IMR-90 (cell line): ENCODE results near the gene S100A16. TPM values are rescaled to one million over a fixed set of nuclear protein-coding genes. Genes with fewer than 3 reads are reported as not detected.
A peak's percentile ranks its signal among the peaks of the same experiment; 100 is the strongest.

ENCODE experiments used
- ATAC-seq: fragments of 200-7000 bp; cut with Tn5 transposase; 2 replicates; pipeline ENCODE4 v1.9.1; 2020; ENCODE audit warnings: low read depth, mild to moderate bottlenecking, moderate library complexity
- BruUV-seq: library from RNA; stranded (reverse); fragments of 400-500 nt; replicated peaks from 2 replicates; lab custom pipeline; 2021; lab: Mats Ljungman, UMichigan
- CTCF ChIA-PET: fragments of 300-600 bp; formaldehyde crosslinking; extraction: SDS; loops from one replicate; lab custom pipeline; 2021; ENCODE audit warnings: antibody characterized with exemption; lab: Yijun Ruan, JAX
- POLR2A ChIA-PET: fragments of 300-600 bp; sonication (Branson Sonifier 250); formaldehyde crosslinking; loops from one replicate; lab custom pipeline; 2022; ENCODE audit warnings: antibody characterized with exemption; ENCODE audit not compliant: unreplicated experiment; lab: Charles Lee
- DNase-seq: peaks from one replicate; pipeline ENCODE4 v3.0.0; 2013
- H2AFZ ChIP-seq: replicated peaks from 2 replicates; pipeline ENCODE3; 2013; ENCODE audit warnings: low read length, mild to moderate bottlenecking; ENCODE audit not compliant: poor library complexity
- H2AK5ac ChIP-seq: 2 replicates; pipeline ENCODE4 v1.6.1; 2013; ENCODE audit warnings: low read depth, low read length, inconsistent platforms
- H2AK9ac ChIP-seq: replicated peaks from 2 replicates; pipeline ENCODE3; 2013; ENCODE audit warnings: mild to moderate bottlenecking, low read depth, low read length, moderate library complexity; ENCODE audit not compliant: poor library complexity
- H2BK120ac ChIP-seq: 2 replicates; pipeline ENCODE4 v1.6.1; 2013; ENCODE audit warnings: low read depth, low read length, inconsistent platforms
- H2BK15ac ChIP-seq: 3 replicates; pipeline ENCODE4 v1.6.1; 2013; ENCODE audit warnings: low read depth, low read length, inconsistent platforms
- H2BK20ac ChIP-seq: 2 replicates; pipeline ENCODE4 v1.6.1; 2013; ENCODE audit warnings: low read depth, mild to moderate bottlenecking, inconsistent platforms, low read length, moderate library complexity
- H2BK5ac ChIP-seq: 2 replicates; pipeline ENCODE4 v1.6.1; 2013; ENCODE audit warnings: mild to moderate bottlenecking, low read depth, low read length, inconsistent platforms; ENCODE audit not compliant: poor library complexity, severe bottlenecking
- H3K14ac ChIP-seq: replicated peaks from 2 replicates; pipeline ENCODE4 v1.6.1; 2013; ENCODE audit warnings: low read depth, low read length, inconsistent platforms
- H3K18ac ChIP-seq: 2 replicates; pipeline ENCODE4 v1.6.1; 2013; ENCODE audit warnings: low read depth, low read length, control low read depth
- H3K23ac ChIP-seq: 2 replicates; pipeline ENCODE4 v1.6.1; 2013; ENCODE audit warnings: low read depth, low read length, inconsistent platforms
- H3K27ac ChIP-seq: 2 replicates; pipeline ENCODE4 v1.5.1; 2013; ENCODE audit warnings: mild to moderate bottlenecking, control low read depth, low read length; ENCODE audit not compliant: insufficient read depth
- H3K27me3 ChIP-seq: 2 replicates; pipeline ENCODE4 v1.6.1; 2013; ENCODE audit warnings: low read length; ENCODE audit not compliant: control insufficient read depth, insufficient read depth
- H3K36me3 ChIP-seq: 2 replicates; pipeline ENCODE4 v1.6.1; 2013; ENCODE audit warnings: low read length, mixed read lengths; ENCODE audit not compliant: control insufficient read depth, insufficient read depth
- H3K4ac ChIP-seq: 2 replicates; pipeline ENCODE4 v1.6.1; 2013; ENCODE audit warnings: low read depth, low read length, inconsistent platforms
- H3K4me1 ChIP-seq: 2 replicates; pipeline ENCODE4 v1.6.1; 2013; ENCODE audit warnings: low read length, mixed read lengths; ENCODE audit not compliant: control insufficient read depth, insufficient read depth
- H3K4me2 ChIP-seq: 2 replicates; pipeline ENCODE4 v1.6.1; 2013; ENCODE audit warnings: low read depth, mild to moderate bottlenecking, control low read depth, low read length, moderate library complexity
- H3K4me3 ChIP-seq: 2 replicates; pipeline ENCODE4 v1.5.1; 2013; ENCODE audit warnings: low read depth, mild to moderate bottlenecking, control low read depth, low read length, moderate library complexity; ENCODE audit not compliant: insufficient read depth
- H3K56ac ChIP-seq: 2 replicates; pipeline ENCODE4 v1.6.1; 2013; ENCODE audit warnings: low read length, inconsistent platforms; ENCODE audit not compliant: insufficient read depth; ENCODE audit errors: extremely low read depth
- H3K79me1 ChIP-seq, 2 experiments: 2 replicates each; pipeline ENCODE4 v1.6.1; 2013; ENCODE audit warnings: low read length in 2 of 2, inconsistent platforms in 1 of 2, low read depth in 1 of 2
- H3K9ac ChIP-seq: 2 replicates; pipeline ENCODE4 v1.6.1; 2013; ENCODE audit warnings: low read depth, low read length, control low read depth
- H3K9me1 ChIP-seq: 2 replicates; pipeline ENCODE4 v1.6.1; 2013; ENCODE audit warnings: low read length, inconsistent platforms; ENCODE audit not compliant: insufficient read depth
- H3K9me3 ChIP-seq: 2 replicates; pipeline ENCODE4 v1.6.1; 2013; ENCODE audit warnings: low read length; ENCODE audit not compliant: control insufficient read depth, insufficient read depth
- H4K20me1 ChIP-seq: 2 replicates; pipeline ENCODE4 v1.6.1; 2013; ENCODE audit warnings: low read length, inconsistent platforms; ENCODE audit not compliant: insufficient read depth
- H4K5ac ChIP-seq: 2 replicates; pipeline ENCODE4 v1.6.1; 2013; ENCODE audit warnings: mild to moderate bottlenecking, low read depth, low read length, control low read depth
- H4K8ac ChIP-seq, 2 experiments: 2 replicates each; pipeline ENCODE4 v1.6.1; 2013; ENCODE audit warnings: low read depth in 2 of 2, low read length in 2 of 2, control low read depth in 1 of 2, inconsistent platforms in 1 of 2
- H4K91ac ChIP-seq: 2 replicates; pipeline ENCODE4 v1.6.1; 2013; ENCODE audit warnings: low read depth, low read length, inconsistent platforms; ENCODE audit not compliant: insufficient read depth
- CEBPB ChIP-seq: IDR thresholded peaks from 2 replicates; pipeline ENCODE4 v1.6.1; 2012; ENCODE audit warnings: low read depth, low read length, improper control_type of control experiment
- CHD1 ChIP-seq: IDR thresholded peaks from 2 replicates; pipeline ENCODE4 v1.6.1; 2012; ENCODE audit warnings: low read depth, low read length, improper control_type of control experiment
- CTCF ChIP-seq: conservative IDR thresholded peaks from 2 replicates; pipeline ENCODE4 v1.5.1; 2012; ENCODE audit warnings: mild to moderate bottlenecking, low read depth, low read length, improper control_type of control experiment
- FOS ChIP-seq: fragments of 150-350 bp; IDR thresholded peaks from 2 replicates; pipeline ENCODE4 v1.6.1; 2016; ENCODE audit warnings: low read depth, low read length
- MAFK ChIP-seq: IDR thresholded peaks from 2 replicates; pipeline ENCODE4 v1.6.1; 2012; ENCODE audit warnings: low read depth, low read length, improper control_type of control experiment
- MAZ ChIP-seq: IDR thresholded peaks from 2 replicates; pipeline ENCODE4 v1.6.1; 2012; ENCODE audit warnings: low read depth, mild to moderate bottlenecking, low read length, improper control_type of control experiment, moderate library complexity, borderline replicate concordance
- NFE2L2 ChIP-seq: fragments of 150-350 bp; IDR thresholded peaks from 2 replicates; pipeline ENCODE4 v1.6.1; 2016; ENCODE audit warnings: low read depth, mild to moderate bottlenecking, low read length
- POLR2A ChIP-seq: IDR thresholded peaks from 2 replicates; pipeline ENCODE4 v1.6.1; 2012; ENCODE audit warnings: mild to moderate bottlenecking, low read depth, low read length
- RCOR1 ChIP-seq: IDR thresholded peaks from 2 replicates; pipeline ENCODE4 v1.6.1; 2012; ENCODE audit warnings: mild to moderate bottlenecking, low read length, improper control_type of control experiment; ENCODE audit not compliant: insufficient replicate concordance
- RFX5 ChIP-seq: IDR thresholded peaks from 2 replicates; pipeline ENCODE4 v1.8.0; 2012; ENCODE audit warnings: low read depth, mild to moderate bottlenecking, low read length, moderate library complexity
- SMC3 ChIP-seq: fragments of 150-350 bp; IDR thresholded peaks from 2 replicates; pipeline ENCODE4 v1.6.1; 2016; ENCODE audit warnings: low read depth, mild to moderate bottlenecking, antibody characterized with exemption, low read length, moderate library complexity
- USF2 ChIP-seq: fragments of 150-350 bp; IDR thresholded peaks from 2 replicates; pipeline ENCODE4 v1.6.1; 2017; ENCODE audit warnings: mild to moderate bottlenecking, antibody characterized with exemption, low read length, low read depth
- WGBS, 2 experiments: methylation state at CpG; one replicate each; pipeline versions ENCODE4 v1.1.5 to v1.1.7; 2013; ENCODE audit warnings: missing lambda C conversion rate in 2 of 2; ENCODE audit not compliant: insufficient read length in 1 of 2; ENCODE audit errors: extremely low coverage in 2 of 2; 5-methylcytosine and 5-hydroxymethylcytosine counted together
- dilution Hi-C: fragments of 300-500 bp; cut with HindIII; formaldehyde crosslinking; loops from one replicate; pipeline ENCODE4 v1.14.3; 2018; ENCODE audit warnings: low sequenced_read_pairs; ENCODE audit not compliant: unreplicated experiment
- in situ Hi-C: fragments of 300-500 bp; cut with MboI; formaldehyde crosslinking; loops from 3 replicates; pipeline ENCODE4 v1.14.3; 2019; ENCODE audit warnings: low sequenced_read_pairs, inconsistent platforms, mixed read lengths
- intact Hi-C: fragments of 100-400 bp; cut with micrococcal nuclease; formaldehyde crosslinking; loops from 2 replicates; pipeline ENCODE4 v1.10.0; 2022
- polyA plus RNA-seq, 3 experiments: library from polyadenylated mRNA; depleted of rRNA; stranded (reverse); fragments of >200 nt; gene quantifications; 2 replicates each; pipeline ENCODE4 v1.2.3, GENCODE V29; 2012; ENCODE audit warnings: low replicate concordance in 1 of 3
- total RNA-seq: library from RNA; depleted of rRNA; stranded (reverse); fragments of >200 nt; gene quantifications from 2 replicates; pipeline ENCODE4 v1.2.3, GENCODE V29; 2012

The S100A16 gene
- total and polyA plus RNA-seq, 2 of the 4 experiments (the other 2 are of a cell fraction) = 201 to 515 TPM

GRCh38 chr1:153633161-153633753 lies 20.3 kb upstream of the S100A16 start (continued):
- no peak for TF ChIP-seq RCOR1

- Histone ChIP-seq H2AK5ac (peak overlapping the region; percentile 40), H3K9me3 (no peaks in the 10 kb centered on the region), H3K14ac (no peak overlapping the region; the same call in 1 of the 2 replicates), H2AK9ac (peak overlapping the region; percentile 67), H4K91ac (no peak overlapping the region), H2AFZ (no peak overlapping the region), H3K4me1 (peaks cover 9% of the 10 kb centered on the region), H3K56ac (no peak overlapping the region), H3K27me3 (no peaks in the 10 kb centered on the region), H3K23ac (no peak overlapping the region), H2BK120ac (no peak overlapping the region), H3K4me2 (no peak overlapping the region), H3K9ac (no peak overlapping the region), H3K36me3 (peaks cover 6% of the 10 kb centered on the region), H3K4me3 (no peak overlapping the region), H2BK15ac (0 out of 3 replicates have a peak overlapping the region, but pooled peaks have one; percentile 52), H3K9me1 (peaks cover 12% of the 10 kb centered on the region), H3K27ac (no peak overlapping the region), H4K5ac (no peak overlapping the region), H3K18ac (no peak overlapping the region; the same call in 1 of the 2 replicates), H3K79me1 (peaks cover 12 to 24% of the 10 kb centered on the region in 2 experiments), H2BK20ac (no peak overlapping the region), H3K4ac (peak overlapping the region; percentile 55), H4K8ac (no peak overlapping the region; a peak in 1 of 4 replicates), H4K20me1 (peaks cover 20% of the 10 kb centered on the region; the same call in 1 of the 2 replicates), H2BK5ac (peak overlapping the region; percentile 7)
- ChIA-PET POLR2A (interaction anchor here (0.6 kb wide), 1 partner anchor 9 kb away, joined by 3 read pairs; no protein-coding TSS in a partner anchor), CTCF (interaction anchor here (1.2 kb wide), 1 partner anchor 59 kb away, joined by 3 read pairs; no protein-coding TSS in a partner anchor)
- WGBS, 2 experiments = no CpG with 5 or more reads among the region's 10 CpGs
- ATAC-seq = no peak
- dilution Hi-C loops = no loop called here
- in situ Hi-C loops = no loop called here
- DNase-seq = no peak
- no TSS peak for BruUV-seq
- intact Hi-C loops = no loop called here
- no peak for TF ChIP-seq CTCF
- TF ChIP-seq MAZ = no peak
- no peak for TF ChIP-seq NFE2L2
- no peak for TF ChIP-seq POLR2A
- TF ChIP-seq SMC3 = no peak
- TF ChIP-seq RFX5 = no peak
- TF ChIP-seq CEBPB = no peak
- no peak for TF ChIP-seq USF2
- TF ChIP-seq FOS = no peak
- TF ChIP-seq MAFK = no peak
- no peak for TF ChIP-seq CHD1
Measured at GRCh38 chr1:153631047-153632022, 18.4 kb upstream of the S100A16 start.
